GM19455 (cell line): ENCODE results near the gene RPL14.
A peak's percentile ranks its signal among the peaks of the same experiment; 100 is the strongest.
"Not testable (repeated sequence)": the region's sequence is repeated elsewhere in the genome, so short reads cannot be mapped to it uniquely, and the experiment has no call there.

Experiments used
- ATAC-seq: cut with Tn5 transposase; IDR thresholded peaks from one replicate; pipeline ENCODE4 v1.9.1; 2021; ENCODE audit not compliant: unreplicated experiment

RPL14 gene

GRCh38 chr3:40456940-40457823 lies at the start of gene RPL14:
RPL14 (plus strand) TSS chr3:40457339; CDS start chr3:40457472, 133 bp downstream.
- peak; percentile 66 for ATAC-seq

- ATAC-seq, result no peak
These were observed 49.5 kb upstream of the RPL14 start for GRCh38 chr3:40407611-40408010.

GRCh38 chr3:40414270-40414669 lies 42.9 kb upstream of the RPL14 start:
- no peak for ATAC-seq

GRCh38 chr3:40417845-40418543 lies 39.1 kb upstream of the RPL14 start:
- ATAC-seq, result no peak

- ATAC-seq, result no peak
These were observed 34.3 kb upstream of the RPL14 start for GRCh38 chr3:40422861-40423260.

- no peak for ATAC-seq
These were observed 30.0 kb upstream of the RPL14 start for GRCh38 chr3:40427045-40427669.

GRCh38 chr3:40432793-40433192 lies 24.3 kb upstream of the RPL14 start:
- ATAC-seq, result no peak

- ATAC-seq, result no peak
These were observed 19.2 kb upstream of the RPL14 start for GRCh38 chr3:40437889-40438288.

- ATAC-seq, result no peak
These were observed 12.1 kb upstream of the RPL14 start for GRCh38 chr3:40445062-40445461.

GRCh38 chr3:40445880-40446279 lies 11.3 kb upstream of the RPL14 start:
- no peak for ATAC-seq

- ATAC-seq, result no peak
These were observed 6.7 kb upstream of the RPL14 start for GRCh38 chr3:40450438-40450837.

- ATAC-seq, result no peak
These were observed 5.6 kb upstream of the RPL14 start for GRCh38 chr3:40451551-40451950.

- no peak for ATAC-seq
These were observed 5.1 kb upstream of the RPL14 start for GRCh38 chr3:40452057-40452456.

- no peak for ATAC-seq
These were observed 4.6 kb upstream of the RPL14 start for GRCh38 chr3:40452562-40452875.

GRCh38 chr3:40452876-40453730 lies 4.0 kb upstream of the RPL14 start:
- peak; percentile 94 for ATAC-seq

- no peak for ATAC-seq
These were observed 3.2 kb upstream of the RPL14 start for GRCh38 chr3:40453933-40454332.

- ATAC-seq, result no peak
These were observed 1.8 kb upstream of the RPL14 start for GRCh38 chr3:40455328-40455727.

- no peak for ATAC-seq
These were observed 730 bp upstream of the RPL14 start for GRCh38 chr3:40456279-40456939.

- ATAC-seq, result no peak
These were observed 1.3 kb downstream of the RPL14 start for GRCh38 chr3:40458473-40458872.

GRCh38 chr3:40460481-40460880 lies 3.3 kb downstream of the RPL14 start:
- ATAC-seq, result not testable (repeated sequence)
